IMR-90 (cell line): ENCODE measurements around the gene CLPSL2. TPM values are rescaled to one million over a fixed set of nuclear protein-coding genes. Genes with fewer than 3 reads are reported as not detected.

Experiments
- ATAC-seq: fragments of 200-7000 bp; cut with Tn5 transposase; 2 replicates; pipeline ENCODE4 v1.9.1; 2020; ENCODE audit warnings: low read depth, mild to moderate bottlenecking, moderate library complexity
- BruUV-seq: library from RNA; stranded (reverse); fragments of 400-500 nt; replicated peaks from 2 replicates; lab custom pipeline; 2021; lab: Mats Ljungman, UMichigan
- CTCF ChIA-PET: fragments of 300-600 bp; formaldehyde crosslinking; extraction: SDS; loops from one replicate; lab custom pipeline; 2021; ENCODE audit warnings: antibody characterized with exemption; lab: Yijun Ruan, JAX
- POLR2A ChIA-PET: fragments of 300-600 bp; sonication (Branson Sonifier 250); formaldehyde crosslinking; loops from one replicate; lab custom pipeline; 2022; ENCODE audit warnings: antibody characterized with exemption; ENCODE audit not compliant: unreplicated experiment; lab: Charles Lee
- DNase-seq: peaks from one replicate; pipeline ENCODE4 v3.0.0; 2013
- H2AFZ ChIP-seq: replicated peaks from 2 replicates; pipeline ENCODE3; 2013; ENCODE audit warnings: low read length, mild to moderate bottlenecking; ENCODE audit not compliant: poor library complexity
- H2AK5ac ChIP-seq: 2 replicates; pipeline ENCODE4 v1.6.1; 2013; ENCODE audit warnings: low read depth, low read length, inconsistent platforms
- H2AK9ac ChIP-seq: replicated peaks from 2 replicates; pipeline ENCODE3; 2013; ENCODE audit warnings: mild to moderate bottlenecking, low read depth, low read length, moderate library complexity; ENCODE audit not compliant: poor library complexity
- H2BK120ac ChIP-seq: 2 replicates; pipeline ENCODE4 v1.6.1; 2013; ENCODE audit warnings: low read depth, low read length, inconsistent platforms
- H2BK15ac ChIP-seq: 3 replicates; pipeline ENCODE4 v1.6.1; 2013; ENCODE audit warnings: low read depth, low read length, inconsistent platforms
- H2BK20ac ChIP-seq: 2 replicates; pipeline ENCODE4 v1.6.1; 2013; ENCODE audit warnings: low read depth, mild to moderate bottlenecking, inconsistent platforms, low read length, moderate library complexity
- H2BK5ac ChIP-seq: 2 replicates; pipeline ENCODE4 v1.6.1; 2013; ENCODE audit warnings: mild to moderate bottlenecking, low read depth, low read length, inconsistent platforms; ENCODE audit not compliant: poor library complexity, severe bottlenecking
- H3K14ac ChIP-seq: replicated peaks from 2 replicates; pipeline ENCODE4 v1.6.1; 2013; ENCODE audit warnings: low read depth, low read length, inconsistent platforms
- H3K18ac ChIP-seq: 2 replicates; pipeline ENCODE4 v1.6.1; 2013; ENCODE audit warnings: low read depth, low read length, control low read depth
- H3K23ac ChIP-seq: 2 replicates; pipeline ENCODE4 v1.6.1; 2013; ENCODE audit warnings: low read depth, low read length, inconsistent platforms
- H3K27ac ChIP-seq: 2 replicates; pipeline ENCODE4 v1.5.1; 2013; ENCODE audit warnings: mild to moderate bottlenecking, control low read depth, low read length; ENCODE audit not compliant: insufficient read depth
- H3K27me3 ChIP-seq: 2 replicates; pipeline ENCODE4 v1.6.1; 2013; ENCODE audit warnings: low read length; ENCODE audit not compliant: control insufficient read depth, insufficient read depth
- H3K36me3 ChIP-seq: 2 replicates; pipeline ENCODE4 v1.6.1; 2013; ENCODE audit warnings: low read length, mixed read lengths; ENCODE audit not compliant: control insufficient read depth, insufficient read depth
- H3K4ac ChIP-seq: 2 replicates; pipeline ENCODE4 v1.6.1; 2013; ENCODE audit warnings: low read depth, low read length, inconsistent platforms
- H3K4me1 ChIP-seq: 2 replicates; pipeline ENCODE4 v1.6.1; 2013; ENCODE audit warnings: low read length, mixed read lengths; ENCODE audit not compliant: control insufficient read depth, insufficient read depth
- H3K4me2 ChIP-seq: 2 replicates; pipeline ENCODE4 v1.6.1; 2013; ENCODE audit warnings: low read depth, mild to moderate bottlenecking, control low read depth, low read length, moderate library complexity
- H3K4me3 ChIP-seq: 2 replicates; pipeline ENCODE4 v1.5.1; 2013; ENCODE audit warnings: low read depth, mild to moderate bottlenecking, control low read depth, low read length, moderate library complexity; ENCODE audit not compliant: insufficient read depth
- H3K56ac ChIP-seq: 2 replicates; pipeline ENCODE4 v1.6.1; 2013; ENCODE audit warnings: low read length, inconsistent platforms; ENCODE audit not compliant: insufficient read depth; ENCODE audit errors: extremely low read depth
- H3K79me1 ChIP-seq, 2 experiments: 2 replicates each; pipeline ENCODE4 v1.6.1; 2013; ENCODE audit warnings: low read length in 2 of 2, inconsistent platforms in 1 of 2, low read depth in 1 of 2
- H3K9ac ChIP-seq: 2 replicates; pipeline ENCODE4 v1.6.1; 2013; ENCODE audit warnings: low read depth, low read length, control low read depth
- H3K9me1 ChIP-seq: 2 replicates; pipeline ENCODE4 v1.6.1; 2013; ENCODE audit warnings: low read length, inconsistent platforms; ENCODE audit not compliant: insufficient read depth
- H3K9me3 ChIP-seq: 2 replicates; pipeline ENCODE4 v1.6.1; 2013; ENCODE audit warnings: low read length; ENCODE audit not compliant: control insufficient read depth, insufficient read depth
- H4K20me1 ChIP-seq: 2 replicates; pipeline ENCODE4 v1.6.1; 2013; ENCODE audit warnings: low read length, inconsistent platforms; ENCODE audit not compliant: insufficient read depth
- H4K5ac ChIP-seq: 2 replicates; pipeline ENCODE4 v1.6.1; 2013; ENCODE audit warnings: mild to moderate bottlenecking, low read depth, low read length, control low read depth
- H4K8ac ChIP-seq, 2 experiments: 2 replicates each; pipeline ENCODE4 v1.6.1; 2013; ENCODE audit warnings: low read depth in 2 of 2, low read length in 2 of 2, control low read depth in 1 of 2, inconsistent platforms in 1 of 2
- H4K91ac ChIP-seq: 2 replicates; pipeline ENCODE4 v1.6.1; 2013; ENCODE audit warnings: low read depth, low read length, inconsistent platforms; ENCODE audit not compliant: insufficient read depth
- BHLHE40 ChIP-seq: fragments of 150-350 bp; IDR thresholded peaks from 2 replicates; pipeline ENCODE4 v1.6.1; 2016; ENCODE audit warnings: mild to moderate bottlenecking, low read depth, low read length
- USF2 ChIP-seq: fragments of 150-350 bp; IDR thresholded peaks from 2 replicates; pipeline ENCODE4 v1.6.1; 2017; ENCODE audit warnings: mild to moderate bottlenecking, antibody characterized with exemption, low read length, low read depth
- WGBS, 2 experiments: methylation state at CpG; one replicate each; pipeline versions ENCODE4 v1.1.5 to v1.1.7; 2013; ENCODE audit warnings: missing lambda C conversion rate in 2 of 2; ENCODE audit not compliant: insufficient read length in 1 of 2; ENCODE audit errors: extremely low coverage in 2 of 2; 5-methylcytosine and 5-hydroxymethylcytosine counted together
- dilution Hi-C: fragments of 300-500 bp; cut with HindIII; formaldehyde crosslinking; loops from one replicate; pipeline ENCODE4 v1.14.3; 2018; ENCODE audit warnings: low sequenced_read_pairs; ENCODE audit not compliant: unreplicated experiment
- in situ Hi-C: fragments of 300-500 bp; cut with MboI; formaldehyde crosslinking; loops from 3 replicates; pipeline ENCODE4 v1.14.3; 2019; ENCODE audit warnings: low sequenced_read_pairs, inconsistent platforms, mixed read lengths
- intact Hi-C: fragments of 100-400 bp; cut with micrococcal nuclease; formaldehyde crosslinking; loops from 2 replicates; pipeline ENCODE4 v1.10.0; 2022
- polyA plus RNA-seq, 3 experiments: library from polyadenylated mRNA; depleted of rRNA; stranded (reverse); fragments of >200 nt; gene quantifications; 2 replicates each; pipeline ENCODE4 v1.2.3, GENCODE V29; 2012; ENCODE audit warnings: low replicate concordance in 1 of 3
- total RNA-seq: library from RNA; depleted of rRNA; stranded (reverse); fragments of >200 nt; gene quantifications from 2 replicates; pipeline ENCODE4 v1.2.3, GENCODE V29; 2012

Gene CLPSL2
- total and polyA plus RNA-seq, 2 of the 4 experiments (the other 2 are of a cell fraction) = not detected

DNA sequence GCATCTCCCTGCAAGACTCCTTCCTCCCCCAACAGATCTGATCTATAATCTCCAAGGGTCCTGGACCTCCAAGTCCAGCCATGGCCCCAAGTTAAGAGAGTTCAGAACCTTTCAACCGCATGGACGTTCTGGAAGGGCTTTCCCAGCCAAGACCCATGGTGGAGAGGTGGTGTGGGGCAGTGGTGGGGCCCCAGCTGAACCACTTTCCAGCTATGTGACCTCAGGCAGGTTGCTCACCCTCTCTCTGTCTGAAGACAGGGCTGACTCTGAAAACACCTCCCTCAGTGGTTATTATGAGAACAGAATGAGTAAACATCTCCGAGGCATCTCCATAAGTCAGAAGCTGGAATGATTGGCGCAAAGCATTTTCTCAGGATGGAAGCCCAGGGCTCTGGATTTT is 19.8 kb downstream of the CLPSL2 start:
- Histone ChIP-seq H4K5ac (no peak overlapping the region), H3K9me1 (no peaks in the 10 kb centered on the region; the same call in 1 of the 2 replicates), H4K20me1 (no peaks in the 10 kb centered on the region), H3K36me3 (no peaks in the 10 kb centered on the region), H3K9me3 (no peaks in the 10 kb centered on the region), H3K4me1 (no peaks in the 10 kb centered on the region), H2AK9ac (no peak overlapping the region), H3K27me3 (peaks cover 48% of the 10 kb centered on the region), H4K8ac (no peak overlapping the region), H3K23ac (no peak overlapping the region), H2BK20ac (no peak overlapping the region), H2AK5ac (no peak overlapping the region), H3K14ac (no peak overlapping the region), H2BK120ac (no peak overlapping the region), H3K27ac (no peak overlapping the region), H3K4me2 (no peak overlapping the region), H3K18ac (no peak overlapping the region), H2BK5ac (no peak overlapping the region), H3K56ac (no peak overlapping the region), H2AFZ (no peak overlapping the region), H3K79me1 (no peaks in the 10 kb centered on the region), H3K9ac (no peak overlapping the region), H3K4me3 (no peak overlapping the region), H2BK15ac (no peak overlapping the region), H4K91ac (no peak overlapping the region), H3K4ac (no peak overlapping the region)
- intact Hi-C loops (no loop called here), in situ Hi-C loops (no loop called here), dilution Hi-C loops (no loop called here)
- DNase-seq (no peak), ATAC-seq (no peak)
- 65% methylated on average over 4 of the region's 4 CpGs; no CpG with 5 or more reads in 1 of the 2 experiments for WGBS, 2 experiments
- POLR2A ChIA-PET = no interaction called here
- no TSS peak for BruUV-seq
- CTCF ChIA-PET = interaction anchor here (2.2 kb wide), 1 partner anchor 10 kb away, joined by 7 read pairs; no protein-coding TSS in a partner anchor
- TF ChIP-seq BHLHE40 (no peak), USF2 (no peak)
